ENCODE results near the gene ATP1A4. TPM values are rescaled to one million over a fixed set of nuclear protein-coding genes. Genes with fewer than 3 reads are reported as not detected.

ATP1A4 gene
- total RNA-seq, 1 experiment from 2014 or later = not detected

DNA sequence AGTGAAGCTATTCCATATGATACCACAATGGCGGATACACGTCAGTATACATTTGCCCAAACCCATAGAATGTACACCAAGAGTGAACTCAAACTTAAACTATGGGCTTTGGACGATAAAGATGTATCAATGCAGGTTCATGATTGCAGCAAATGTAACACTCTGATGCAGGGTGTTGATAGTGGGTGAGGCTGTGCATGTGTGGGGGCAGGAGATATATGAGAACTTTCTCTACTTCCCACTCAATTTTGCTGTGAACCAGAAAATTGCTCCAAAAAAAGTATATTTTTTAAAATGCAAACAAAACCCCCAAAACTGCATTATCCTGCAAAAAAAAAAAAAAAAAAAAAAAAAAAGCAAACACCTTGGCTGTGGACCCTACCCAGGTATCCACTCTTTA is 32.5 kb upstream of the ATP1A4 start:
- no peaks in the 10 kb centered on the region for H3K27me3 ChIP-seq (replicated peaks; ENCODE audit: insufficient read depth, low read depth, low read length, poor library complexity)
- CTCF ChIA-PET = no interaction called here
- BruUV-seq (replicated peaks) = no TSS peak
- no peaks in the 10 kb centered on the region for H3K36me3 ChIP-seq (ENCODE audit: insufficient read depth, low read length, poor library complexity, severe bottlenecking)
- H3K4me3 ChIP-seq (ENCODE audit: low read depth, low read length, poor library complexity, severe bottlenecking) = no peak overlapping the region
- no peak for DNase-seq (ENCODE audit: low spot score)
- H3K9me3 ChIP-seq (ENCODE audit: low read depth, low read length, poor library complexity, severe bottlenecking) = no peaks in the 10 kb centered on the region
- TF ChIP-seq, protein P1, sequence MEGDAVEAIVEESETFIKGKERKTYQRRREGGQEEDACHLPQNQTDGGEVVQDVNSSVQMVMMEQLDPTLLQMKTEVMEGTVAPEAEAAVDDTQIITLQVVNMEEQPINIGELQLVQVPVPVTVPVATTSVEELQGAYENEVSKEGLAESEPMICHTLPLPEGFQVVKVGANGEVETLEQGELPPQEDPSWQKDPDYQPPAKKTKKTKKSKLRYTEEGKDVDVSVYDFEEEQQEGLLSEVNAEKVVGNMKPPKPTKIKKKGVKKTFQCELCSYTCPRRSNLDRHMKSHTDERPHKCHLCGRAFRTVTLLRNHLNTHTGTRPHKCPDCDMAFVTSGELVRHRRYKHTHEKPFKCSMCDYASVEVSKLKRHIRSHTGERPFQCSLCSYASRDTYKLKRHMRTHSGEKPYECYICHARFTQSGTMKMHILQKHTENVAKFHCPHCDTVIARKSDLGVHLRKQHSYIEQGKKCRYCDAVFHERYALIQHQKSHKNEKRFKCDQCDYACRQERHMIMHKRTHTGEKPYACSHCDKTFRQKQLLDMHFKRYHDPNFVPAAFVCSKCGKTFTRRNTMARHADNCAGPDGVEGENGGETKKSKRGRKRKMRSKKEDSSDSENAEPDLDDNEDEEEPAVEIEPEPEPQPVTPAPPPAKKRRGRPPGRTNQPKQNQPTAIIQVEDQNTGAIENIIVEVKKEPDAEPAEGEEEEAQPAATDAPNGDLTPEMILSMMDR (conservative IDR thresholded peaks at IDR 0.05; ENCODE audit: low read depth, low read length) = no peak
- TF ChIP-seq EZH2 (IDR thresholded peaks at IDR 0.05; ENCODE audit: borderline replicate concordance, low read depth, low read length, poor library complexity, severe bottlenecking) = no peak
- intact Hi-C loops (cut with micrococcal nuclease; ENCODE audit: unreplicated experiment) = no loop called here
- POLR2A ChIA-PET (ENCODE audit: low non-redundant PET) = no interaction called here
- no peak overlapping the region for H3K27ac ChIP-seq (ENCODE audit: low read depth, low read length, poor library complexity, severe bottlenecking)
- H3K4me1 ChIP-seq (ENCODE audit: insufficient read depth, low read length, poor library complexity, severe bottlenecking) = no peaks in the 10 kb centered on the region

DNA sequence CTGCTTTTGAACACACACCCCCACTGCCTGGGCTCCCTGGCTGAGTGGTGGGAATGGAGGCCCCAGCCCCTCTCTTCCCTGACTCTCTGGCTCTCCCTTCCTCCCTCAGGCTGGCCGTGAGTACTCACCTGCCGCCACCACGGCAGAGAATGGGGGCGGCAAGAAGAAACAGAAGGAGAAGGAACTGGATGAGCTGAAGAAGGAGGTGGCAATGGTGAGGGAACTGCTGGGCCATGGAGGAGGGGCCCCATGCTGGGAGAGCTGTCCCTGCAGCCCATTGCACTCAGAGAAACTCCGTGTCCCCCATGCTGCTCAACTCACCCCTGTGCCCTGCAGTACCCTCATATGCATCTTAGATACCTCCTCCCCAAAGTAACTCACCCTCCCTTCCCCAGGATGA is 30.6 kb upstream of the ATP1A4 start:
- no peak for DNase-seq (ENCODE audit: low spot score)
- Histone ChIP-seq H3K4me3 (ENCODE audit: low read depth, low read length, poor library complexity, severe bottlenecking) (no peak overlapping the region), H3K27ac (ENCODE audit: low read depth, low read length, poor library complexity, severe bottlenecking) (no peak overlapping the region), H3K4me1 (ENCODE audit: insufficient read depth, low read length, poor library complexity, severe bottlenecking) (no peaks in the 10 kb centered on the region), H3K27me3 (replicated peaks; ENCODE audit: insufficient read depth, low read depth, low read length, poor library complexity) (no peaks in the 10 kb centered on the region), H3K36me3 (ENCODE audit: insufficient read depth, low read length, poor library complexity, severe bottlenecking) (no peaks in the 10 kb centered on the region), H3K9me3 (ENCODE audit: low read depth, low read length, poor library complexity, severe bottlenecking) (no peaks in the 10 kb centered on the region)
- intact Hi-C loops (cut with micrococcal nuclease; ENCODE audit: unreplicated experiment) = no loop called here
- CTCF ChIA-PET = no interaction called here
- POLR2A ChIA-PET (ENCODE audit: low non-redundant PET) = no interaction called here
- TF ChIP-seq, protein P1 (conservative IDR thresholded peaks at IDR 0.05; ENCODE audit: low read depth, low read length) = no peak
- TF ChIP-seq EZH2 (IDR thresholded peaks at IDR 0.05; ENCODE audit: borderline replicate concordance, low read depth, low read length, poor library complexity, severe bottlenecking) = no peak
- no TSS peak for BruUV-seq (replicated peaks)

DNA sequence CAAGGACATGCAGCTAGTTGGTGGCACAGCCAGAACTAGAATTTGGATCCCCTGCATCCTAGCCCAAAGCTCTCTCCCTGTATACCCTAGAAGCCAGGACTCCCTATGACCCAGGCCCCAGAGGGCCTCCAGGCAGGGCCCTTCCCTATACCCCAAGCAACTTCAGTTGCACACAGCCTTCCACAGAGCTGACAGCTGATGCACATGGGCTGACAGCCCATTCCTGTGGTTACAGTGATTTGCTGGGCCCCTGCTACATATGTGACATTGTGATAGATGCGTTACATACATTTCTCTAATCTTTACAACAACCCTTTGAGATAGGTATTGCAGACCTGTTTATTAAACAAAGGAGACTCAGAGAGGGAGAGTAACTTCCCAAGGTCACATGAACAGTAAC is 30.0 kb upstream of the ATP1A4 start:
- Histone ChIP-seq H3K27me3 (replicated peaks; ENCODE audit: insufficient read depth, low read depth, low read length, poor library complexity) (no peaks in the 10 kb centered on the region), H3K27ac (ENCODE audit: low read depth, low read length, poor library complexity, severe bottlenecking) (no peak overlapping the region), H3K36me3 (ENCODE audit: insufficient read depth, low read length, poor library complexity, severe bottlenecking) (no peaks in the 10 kb centered on the region), H3K9me3 (ENCODE audit: low read depth, low read length, poor library complexity, severe bottlenecking) (no peaks in the 10 kb centered on the region), H3K4me1 (ENCODE audit: insufficient read depth, low read length, poor library complexity, severe bottlenecking) (no peaks in the 10 kb centered on the region), H3K4me3 (ENCODE audit: low read depth, low read length, poor library complexity, severe bottlenecking) (no peak overlapping the region)
- ChIA-PET POLR2A (ENCODE audit: low non-redundant PET) (no interaction called here), CTCF (no interaction called here)
- intact Hi-C loops (cut with micrococcal nuclease; ENCODE audit: unreplicated experiment) = no loop called here
- BruUV-seq (replicated peaks) = no TSS peak
- no peak for DNase-seq (ENCODE audit: low spot score)
- TF ChIP-seq EZH2 (IDR thresholded peaks at IDR 0.05; ENCODE audit: borderline replicate concordance, low read depth, low read length, poor library complexity, severe bottlenecking) = no peak
- TF ChIP-seq, protein P1 (conservative IDR thresholded peaks at IDR 0.05; ENCODE audit: low read depth, low read length) = no peak

All from A673 (cell line).